GM18502 (cell line): ENCODE measurements around the gene OTUB1.

Experiments
- ATAC-seq: cut with Tn5 transposase; IDR thresholded peaks from one replicate; pipeline ENCODE4 v1.9.1; 2021; ENCODE audit warnings: mild to moderate bottlenecking; ENCODE audit not compliant: unreplicated experiment, poor library complexity

Gene OTUB1

DNA sequence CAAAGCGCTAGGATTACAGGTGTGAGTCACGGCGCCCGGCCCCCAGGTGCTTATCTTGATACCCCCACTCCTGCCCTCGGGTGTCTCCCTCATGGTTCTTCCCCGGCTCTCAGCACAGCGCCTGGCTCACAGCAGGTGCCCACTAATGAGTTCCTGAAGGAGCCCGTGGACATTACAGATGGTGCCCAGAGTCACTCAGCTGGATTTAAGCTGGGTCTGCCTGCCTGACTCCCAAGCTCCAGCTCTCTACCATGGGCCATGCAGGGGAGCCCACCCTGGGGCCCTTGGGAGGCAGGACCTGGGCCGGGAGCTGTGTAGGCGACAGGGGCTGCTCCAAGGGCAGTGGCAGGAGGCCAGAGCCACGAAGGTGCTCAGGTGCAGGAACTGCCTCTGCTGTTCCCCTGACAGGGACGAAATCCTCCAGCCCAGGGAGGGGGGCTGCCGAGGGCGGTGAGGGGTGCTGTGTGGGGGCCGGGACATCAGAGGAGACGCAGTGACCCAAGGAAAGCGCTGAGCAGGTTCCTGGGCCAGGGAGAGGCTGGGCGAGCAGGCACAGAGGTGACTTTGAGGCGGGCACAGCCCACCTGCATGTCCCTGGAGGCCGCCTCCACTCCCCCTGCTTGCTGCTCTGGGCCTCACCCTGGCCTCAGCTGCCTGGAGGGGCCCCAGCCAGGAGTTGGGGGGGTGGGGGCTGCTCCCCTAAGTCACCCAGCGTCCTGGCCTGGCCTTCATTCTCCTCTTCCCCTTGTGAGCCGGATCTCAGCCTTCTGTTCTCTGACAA, 34.9 kb downstream of the OTUB1 start:
- no peak for ATAC-seq

DNA sequence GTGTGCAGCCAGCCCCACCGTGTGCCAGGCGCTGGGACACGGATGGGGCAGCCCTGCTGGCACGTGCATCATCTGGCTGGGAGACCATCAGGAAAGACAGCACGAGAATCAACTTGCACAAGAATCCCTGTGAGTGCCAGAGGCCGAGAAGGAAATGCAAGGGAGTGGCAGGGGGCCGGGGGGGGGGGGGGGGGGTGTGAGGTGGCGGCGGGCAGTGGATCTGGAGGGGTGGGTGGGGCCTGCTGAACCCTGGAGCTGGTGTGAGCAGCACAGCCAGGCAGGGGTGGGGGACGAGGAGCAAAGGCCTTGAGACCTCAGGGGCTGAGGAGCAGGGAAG, 35.5 kb downstream of the OTUB1 start:
- no peak for ATAC-seq

DNA sequence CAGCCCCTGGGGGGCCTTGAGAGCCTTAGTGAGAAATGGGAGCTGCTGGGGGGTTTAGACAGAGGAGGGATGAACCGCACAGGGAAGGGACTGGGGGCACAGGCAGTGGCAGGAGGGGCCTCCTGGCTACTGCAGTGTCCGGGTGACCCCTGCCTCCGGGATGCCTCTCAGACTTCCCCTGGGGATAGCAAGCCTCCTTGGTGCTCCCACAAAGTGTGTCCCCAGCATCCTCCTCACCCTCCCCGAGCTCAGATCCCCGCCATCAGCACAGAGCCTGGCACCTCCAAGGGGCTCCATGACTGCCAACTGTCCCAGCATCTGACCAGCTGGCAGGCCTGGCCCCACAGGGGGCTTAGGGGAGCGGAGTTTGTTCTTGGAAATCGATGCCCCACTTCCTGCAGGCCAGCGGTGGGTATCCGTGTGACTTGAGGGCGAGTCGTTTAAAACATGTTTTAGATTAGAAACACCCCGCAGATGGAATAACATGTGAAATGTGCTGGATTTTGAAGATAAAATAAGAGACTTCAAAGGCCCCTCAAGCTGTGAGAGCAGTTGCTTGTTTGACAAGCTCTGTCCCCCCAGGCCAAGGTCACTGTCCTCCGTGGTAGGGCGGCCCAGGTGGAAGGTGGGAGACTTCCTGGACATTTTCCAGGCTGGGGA, 36.0 kb downstream of the OTUB1 start:
- no peak for ATAC-seq

DNA sequence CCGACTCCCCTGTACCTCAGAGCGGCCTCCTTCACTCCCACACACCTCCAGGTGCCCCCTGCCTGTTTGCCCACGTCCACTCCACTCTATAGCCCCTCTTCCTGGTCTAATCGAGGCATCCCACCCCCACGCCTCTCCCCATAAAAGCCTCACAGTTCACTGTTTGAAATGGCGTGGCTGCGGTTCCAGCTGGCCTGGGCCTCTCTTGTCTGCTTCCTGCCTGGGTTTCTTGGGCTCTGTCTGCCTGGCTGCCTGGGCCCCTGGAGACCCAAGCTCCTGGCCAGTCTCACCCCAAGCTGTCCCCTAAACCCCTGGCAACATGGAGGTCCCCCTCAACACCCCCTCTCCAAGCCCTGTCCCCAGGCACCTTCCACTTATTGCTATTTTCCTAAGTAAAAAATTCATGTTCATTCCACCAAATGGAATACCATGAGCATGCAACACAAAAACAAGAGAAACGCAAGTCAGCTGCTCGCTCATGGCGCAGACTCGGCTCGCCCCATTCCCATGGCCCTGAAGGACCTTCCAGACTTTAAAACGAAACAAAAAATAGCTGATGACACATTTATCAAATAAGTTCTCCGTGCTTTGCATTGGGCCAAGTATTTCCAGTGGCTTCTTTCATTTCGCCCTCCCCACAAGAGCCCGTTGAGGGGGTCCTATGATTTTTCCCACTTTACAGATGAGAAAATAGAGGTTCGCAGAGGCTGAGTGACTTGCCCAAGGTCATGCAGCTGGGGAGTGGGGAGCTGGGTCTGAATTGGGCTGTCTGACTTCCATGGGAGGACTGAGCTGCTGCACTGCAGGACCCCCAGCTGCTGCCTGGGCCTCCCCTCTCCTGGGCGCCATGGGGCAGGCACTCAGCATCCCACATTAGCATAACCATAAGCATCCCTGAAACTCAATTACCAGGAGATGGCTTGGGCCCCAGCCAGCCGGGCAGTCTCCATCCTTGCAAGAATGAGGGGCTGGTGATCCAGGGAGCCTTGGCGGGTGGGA, 37.8 kb downstream of the OTUB1 start:
- no peak for ATAC-seq

DNA sequence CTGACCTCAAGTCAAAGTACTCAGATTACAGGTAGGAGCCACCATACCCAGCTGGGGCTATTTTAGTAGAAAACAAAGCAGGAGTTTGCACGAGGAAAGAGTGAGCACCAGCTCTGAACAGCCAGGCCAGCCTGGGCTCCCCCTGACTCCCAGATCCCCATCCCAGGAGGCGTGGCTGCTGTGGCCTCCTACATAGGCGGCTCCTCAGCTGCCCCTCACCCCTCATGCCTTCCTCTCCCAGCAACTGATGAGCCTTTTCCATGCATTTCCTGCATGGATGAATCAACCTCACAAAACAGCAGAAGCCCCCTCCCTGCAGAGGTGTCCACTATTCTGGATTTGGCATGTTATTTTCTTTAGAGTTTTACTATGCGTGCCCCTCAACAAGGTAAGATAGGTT, 39.0 kb downstream of the OTUB1 start:
- no peak for ATAC-seq

DNA sequence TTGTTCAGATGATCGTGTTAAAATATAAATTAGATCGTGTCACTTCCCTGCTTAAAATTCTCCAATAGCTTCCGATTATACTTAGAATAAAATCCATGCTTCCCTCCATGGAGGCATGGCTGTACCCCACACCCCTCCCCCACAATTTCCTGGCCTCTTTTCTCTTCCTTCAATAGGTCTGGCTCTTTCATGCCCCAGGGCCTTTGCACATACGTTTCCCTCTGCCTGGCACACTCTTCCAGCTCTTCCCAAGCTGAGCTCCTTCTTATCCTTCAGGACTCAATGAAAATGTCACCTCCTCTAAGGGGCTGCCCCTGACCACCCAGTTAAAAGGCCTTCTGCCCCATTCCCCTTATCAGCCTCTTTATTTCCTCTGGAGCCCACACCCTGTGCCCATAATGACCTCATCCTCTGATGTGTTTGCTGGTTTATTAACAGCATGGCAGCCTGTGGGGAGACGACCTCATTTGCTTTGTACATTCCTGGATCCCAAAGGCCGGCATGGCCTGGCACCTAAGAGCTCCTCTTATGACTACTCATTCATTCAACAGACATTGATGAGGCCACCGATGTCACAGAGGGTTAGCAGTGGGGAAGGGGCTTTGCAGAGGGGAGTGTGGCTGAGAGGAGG, 40.5 kb downstream of the OTUB1 start:
- ATAC-seq, result no peak

DNA sequence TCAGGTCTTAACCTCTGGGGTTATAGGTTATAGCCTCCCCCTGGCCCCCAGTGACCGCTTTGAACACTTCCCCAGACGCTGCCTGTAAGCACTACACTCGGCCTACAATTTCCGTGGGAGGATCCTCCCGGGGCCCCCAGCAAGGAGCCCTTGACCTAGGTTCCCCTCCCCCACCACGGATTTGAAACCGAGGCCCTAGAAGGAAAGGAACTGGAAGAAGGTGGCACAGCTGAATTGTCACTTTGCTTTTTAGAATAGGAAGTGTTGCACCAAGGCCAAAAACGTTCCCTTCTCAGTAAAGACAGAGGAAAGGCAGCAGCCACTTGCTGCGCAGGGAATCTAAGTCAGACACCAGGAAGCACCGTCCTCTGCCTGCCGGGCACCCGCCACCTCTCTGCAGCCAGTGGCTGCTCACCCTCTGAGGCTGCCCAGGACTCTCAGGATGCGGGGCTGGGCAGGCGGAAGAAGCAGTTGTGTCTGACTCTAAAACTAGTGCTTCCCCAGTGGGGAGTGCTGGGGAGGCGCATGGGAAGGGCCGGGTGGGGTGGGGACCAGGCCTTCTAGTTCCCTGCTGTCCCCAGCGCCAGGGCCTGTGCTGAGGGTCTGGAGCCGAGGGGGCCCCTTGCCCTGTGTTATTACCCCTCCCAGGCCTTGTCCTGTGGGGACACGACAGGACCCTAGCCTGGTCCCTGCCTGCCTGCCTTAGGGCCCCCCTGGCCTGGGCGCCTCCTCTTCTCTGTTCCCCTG, 41.6 kb downstream of the OTUB1 start:
- ATAC-seq, result no peak

DNA sequence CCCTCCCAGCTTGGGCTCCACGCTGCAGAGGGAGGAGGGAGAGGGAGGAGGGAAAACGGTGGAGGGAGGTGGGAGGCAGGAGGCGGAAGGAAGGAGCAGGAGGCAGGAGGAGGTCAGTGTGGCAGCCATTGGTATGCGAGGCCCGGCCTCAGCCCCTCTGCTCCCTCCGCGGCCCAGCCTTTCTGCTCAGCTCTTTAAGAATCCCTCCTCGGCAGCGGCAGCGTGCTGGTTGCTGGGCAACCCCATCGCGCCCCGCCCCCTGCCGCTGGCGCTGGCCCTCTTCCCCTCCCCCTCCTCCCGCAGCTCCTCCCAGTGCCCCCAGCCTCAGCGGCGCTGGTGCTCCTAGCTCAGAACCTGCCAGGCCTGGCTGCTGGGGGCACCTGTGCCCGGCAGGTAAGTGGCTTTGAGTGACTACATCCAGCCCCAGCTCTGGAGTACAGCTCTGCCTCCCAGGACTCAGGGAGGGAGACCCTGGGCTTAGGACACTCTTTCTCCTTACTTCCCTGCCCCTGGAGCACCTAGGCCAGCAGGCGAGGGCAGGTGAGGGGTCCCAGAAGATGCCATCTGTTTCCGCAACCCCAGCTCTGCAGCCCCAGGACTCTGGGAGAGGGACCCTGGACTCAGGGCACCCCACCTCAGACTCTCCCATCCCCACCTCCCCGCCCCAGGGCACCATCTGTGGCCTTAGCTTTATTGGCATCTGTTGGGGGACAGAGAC, 42.3 kb downstream of the OTUB1 start:
- no peak for ATAC-seq

DNA sequence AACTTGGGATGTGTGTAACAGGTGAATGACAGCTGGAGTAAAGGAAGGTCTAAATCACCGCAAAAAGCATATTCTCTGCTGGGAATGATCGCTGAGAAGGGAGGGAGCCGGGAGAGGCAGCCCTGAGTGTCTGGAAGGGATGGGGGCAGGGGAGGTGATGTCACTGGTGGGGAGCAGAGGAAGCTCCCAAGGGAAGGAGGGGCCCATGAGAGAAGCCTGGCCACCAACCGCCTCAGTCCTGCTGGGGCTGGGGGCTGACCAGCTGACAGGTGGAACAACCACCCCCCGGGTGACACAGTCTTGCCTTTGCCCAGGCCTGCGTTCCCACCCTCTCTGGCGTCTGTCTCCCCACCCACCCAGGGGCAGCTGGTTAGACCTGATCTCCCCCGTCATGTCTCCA, 43.5 kb downstream of the OTUB1 start:
- no peak for ATAC-seq

DNA sequence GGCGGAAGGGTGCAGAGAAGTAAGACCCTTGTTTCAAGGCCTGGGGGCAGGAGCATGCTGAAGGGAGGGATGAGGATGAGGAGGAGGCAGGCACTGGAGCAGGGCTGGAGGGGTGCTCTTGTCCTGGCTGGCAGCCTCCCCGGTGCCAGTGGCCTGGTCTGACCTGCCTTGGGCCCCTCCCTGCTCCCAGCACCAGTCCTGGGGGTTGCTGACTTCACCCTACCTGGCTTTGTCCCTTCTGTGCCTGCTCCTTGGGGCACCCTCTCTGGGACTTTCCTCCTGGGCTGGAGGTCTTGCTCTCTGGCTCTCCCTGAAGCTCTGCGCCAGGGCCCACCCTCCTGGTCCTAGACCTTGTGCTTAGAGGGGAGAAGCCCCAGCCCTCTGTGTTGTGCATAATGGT, 44.8 kb downstream of the OTUB1 start:
- ATAC-seq, result no peak

DNA sequence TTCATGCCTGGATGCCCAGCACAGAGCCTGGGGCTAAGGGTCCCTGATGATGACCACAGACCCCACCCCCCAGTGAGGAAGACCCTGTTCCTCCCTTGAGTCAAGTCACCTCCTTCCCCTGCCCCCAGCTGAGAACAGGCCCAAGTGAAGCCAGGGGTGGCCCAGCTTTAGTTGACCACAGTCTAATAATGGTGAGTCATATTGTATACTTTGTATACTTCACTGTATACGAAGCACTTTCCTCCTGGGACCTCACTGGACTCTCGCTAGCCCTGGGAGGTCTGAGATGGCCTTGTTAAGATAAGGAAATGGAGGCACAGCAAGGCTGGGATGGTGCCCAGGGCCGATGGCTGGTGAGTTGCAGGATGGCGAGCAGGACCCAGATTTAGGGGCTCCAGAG, 45.8 kb downstream of the OTUB1 start:
- no peak for ATAC-seq

DNA sequence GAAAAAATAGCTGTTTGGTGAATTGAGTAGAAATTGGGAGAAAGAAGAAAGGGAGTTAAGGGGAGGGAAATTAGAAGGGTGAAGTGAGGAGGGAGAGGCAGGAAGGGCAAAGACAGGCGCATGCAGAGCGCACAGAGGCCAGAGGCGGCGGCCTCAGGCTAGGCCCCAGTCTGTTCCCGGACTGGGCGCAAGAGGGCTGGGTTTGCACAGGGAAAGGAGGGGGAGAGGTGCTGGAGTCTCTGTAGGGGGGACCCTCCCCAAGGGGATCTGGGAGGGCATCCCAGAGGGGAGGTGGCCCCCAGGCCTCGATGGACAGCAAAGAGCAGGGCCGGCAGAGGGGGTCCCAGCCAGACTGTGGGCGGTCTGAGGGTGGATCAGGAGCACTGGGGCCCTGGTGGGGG, 48.2 kb downstream of the OTUB1 start:
- ATAC-seq, result no peak

DNA sequence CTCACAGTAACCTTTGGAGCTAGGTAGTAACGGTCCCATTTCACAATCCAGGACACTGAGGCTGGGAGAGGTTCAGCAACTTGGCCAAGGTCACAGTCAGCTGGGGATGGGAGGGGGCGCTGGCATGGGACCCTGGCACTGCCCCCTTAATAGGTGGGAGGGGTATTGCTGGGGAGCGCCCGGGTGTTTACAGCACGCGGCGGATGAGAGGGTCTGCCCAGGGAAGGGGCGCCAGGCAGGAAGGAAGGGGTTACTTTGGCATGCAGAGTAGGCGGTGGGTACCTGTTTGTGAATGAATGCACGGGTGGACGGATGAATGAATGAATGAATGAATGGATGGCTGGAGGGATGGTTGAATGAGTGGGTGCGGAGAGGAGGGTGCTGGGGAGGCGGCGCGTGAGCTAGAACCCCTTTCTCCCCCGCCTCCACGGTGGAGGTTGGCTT, 48.9 kb downstream of the OTUB1 start:
- ATAC-seq, result no peak

DNA sequence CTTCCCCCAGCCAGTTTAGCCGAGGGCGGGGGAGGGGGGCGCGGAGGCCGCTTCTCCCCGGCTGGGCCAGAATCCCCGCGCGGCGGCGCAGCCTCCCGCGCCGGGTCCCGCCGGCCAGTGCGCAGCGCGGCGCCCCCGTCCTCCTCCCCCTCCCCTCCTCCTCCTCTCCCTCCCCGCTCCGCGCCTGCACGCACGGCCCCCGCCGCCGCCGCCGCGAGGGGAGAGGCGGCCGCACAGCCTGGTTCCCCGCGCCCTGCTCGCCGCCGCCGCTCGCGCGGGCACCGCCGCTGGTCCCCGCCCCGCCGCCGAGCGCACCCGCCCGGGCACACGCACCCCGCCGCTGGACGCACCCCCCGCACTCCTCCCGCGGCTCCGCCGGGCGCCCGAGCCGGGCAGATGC, 49.3 kb downstream of the OTUB1 start, which contains the start of gene FLRT1:
TSS of gene FLRT1 (plus strand) at position 356 of the 400 bp plus-strand sequence. CDS start 80,337 bp downstream, outside the sequence.
- no peak for ATAC-seq

DNA sequence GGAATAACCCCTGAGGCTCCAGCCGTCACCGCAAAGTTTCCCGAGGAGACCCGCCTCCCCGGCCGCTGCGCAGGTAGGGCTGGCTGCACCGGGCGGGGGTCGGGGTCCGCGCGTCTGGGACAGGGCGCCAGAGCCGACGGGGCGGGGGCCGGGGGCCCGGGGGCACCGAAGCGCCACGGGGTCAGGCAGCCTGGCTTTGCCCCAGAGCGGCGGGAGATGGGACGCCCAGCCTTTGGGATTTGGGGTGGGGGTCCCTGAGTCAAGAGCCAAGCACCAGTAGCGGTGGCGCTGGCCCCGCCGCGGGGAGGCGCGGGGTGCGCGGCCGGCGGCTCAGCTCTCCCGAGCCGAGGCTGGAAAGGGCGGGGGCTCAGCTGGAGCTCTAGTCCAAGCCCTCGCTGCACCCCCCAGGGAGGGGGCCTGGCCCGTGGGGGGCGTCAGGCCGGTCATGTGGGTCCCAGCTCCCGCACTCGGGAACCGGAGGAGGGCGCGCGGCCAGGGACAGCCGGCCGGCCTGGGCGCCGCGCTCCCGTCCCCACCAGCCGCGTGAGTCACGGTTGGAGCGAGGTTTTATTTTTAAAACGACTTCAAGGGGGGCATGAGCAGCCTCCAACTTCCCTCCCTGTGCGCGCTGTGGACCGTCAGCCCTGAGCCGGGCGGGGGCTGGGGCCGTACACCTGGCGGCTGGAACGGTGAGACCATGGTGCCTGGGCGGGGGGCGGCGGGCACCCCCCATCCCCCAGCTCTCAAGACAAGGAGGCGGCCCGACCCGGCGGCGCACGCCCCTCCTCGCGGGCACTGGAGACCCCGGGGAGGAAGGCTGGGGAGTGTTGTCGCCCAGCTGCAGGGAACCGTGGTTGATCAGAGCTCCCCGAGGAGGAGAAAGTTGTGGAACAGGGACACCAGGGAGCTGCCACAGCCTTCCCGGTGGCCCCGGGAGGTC, 50.1 kb downstream of the OTUB1 start:
- ATAC-seq, result no peak

DNA sequence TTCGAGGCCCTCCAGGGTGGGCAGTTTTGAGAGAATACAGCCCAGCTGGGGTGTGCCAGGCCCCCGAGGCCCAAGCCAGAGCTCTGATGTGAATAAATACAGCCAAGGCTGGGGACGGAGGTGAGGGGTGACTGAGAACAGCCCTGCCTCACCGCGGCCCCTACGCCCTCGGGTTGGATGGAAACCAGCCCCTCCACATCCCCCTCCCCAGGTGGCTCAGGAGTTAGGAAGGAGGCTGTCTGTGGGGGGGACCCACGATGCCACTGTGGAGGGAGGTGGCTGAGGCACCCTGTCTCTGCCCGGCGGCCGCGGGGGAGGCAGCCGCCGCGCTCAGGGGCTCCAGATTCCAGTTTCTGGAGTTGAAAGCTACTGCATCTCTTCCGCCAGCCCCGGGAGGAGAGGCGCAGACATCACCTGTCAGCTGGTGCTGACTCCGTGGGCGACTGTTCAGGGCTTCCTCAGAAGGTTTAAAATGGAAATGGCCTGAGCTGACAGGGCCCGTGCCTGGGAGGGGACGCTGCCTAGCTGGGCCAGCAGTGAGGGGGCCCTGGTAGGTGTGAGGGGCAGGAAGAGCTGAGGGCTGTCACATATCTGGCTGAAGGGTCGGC, 50.9 kb downstream of the OTUB1 start:
- no peak for ATAC-seq

DNA sequence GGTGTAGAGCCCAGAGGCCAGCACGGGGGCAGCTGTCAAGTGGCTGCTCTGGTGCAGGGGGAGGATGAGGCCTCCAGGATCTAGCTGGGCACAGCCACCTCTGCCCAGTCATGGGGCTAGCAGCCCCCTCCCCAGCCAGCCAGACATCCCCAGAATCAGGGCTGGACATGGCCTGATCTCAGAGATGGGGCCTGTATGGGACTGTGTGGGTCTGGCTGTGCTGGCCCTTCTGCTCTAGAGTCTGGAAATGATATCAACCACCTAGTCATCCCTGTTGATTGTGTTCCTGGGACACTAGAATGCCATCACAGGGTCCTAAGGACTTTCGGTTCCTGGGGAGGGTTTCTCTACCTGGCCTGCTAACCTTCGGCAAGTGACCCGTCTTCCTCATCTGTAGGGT, 52.3 kb downstream of the OTUB1 start:
- ATAC-seq, result no peak
